Measurements from ENCODE around the gene CBLL1.

CBLL1 gene

GRCh38 chr7:107712896-107713295 is 31.0 kb upstream of the CBLL1 start:
- H3K4me3 ChIP-seq (ENCODE audit: low read depth, low read length) = no peak overlapping the region
- TF ChIP-seq, protein P1, sequence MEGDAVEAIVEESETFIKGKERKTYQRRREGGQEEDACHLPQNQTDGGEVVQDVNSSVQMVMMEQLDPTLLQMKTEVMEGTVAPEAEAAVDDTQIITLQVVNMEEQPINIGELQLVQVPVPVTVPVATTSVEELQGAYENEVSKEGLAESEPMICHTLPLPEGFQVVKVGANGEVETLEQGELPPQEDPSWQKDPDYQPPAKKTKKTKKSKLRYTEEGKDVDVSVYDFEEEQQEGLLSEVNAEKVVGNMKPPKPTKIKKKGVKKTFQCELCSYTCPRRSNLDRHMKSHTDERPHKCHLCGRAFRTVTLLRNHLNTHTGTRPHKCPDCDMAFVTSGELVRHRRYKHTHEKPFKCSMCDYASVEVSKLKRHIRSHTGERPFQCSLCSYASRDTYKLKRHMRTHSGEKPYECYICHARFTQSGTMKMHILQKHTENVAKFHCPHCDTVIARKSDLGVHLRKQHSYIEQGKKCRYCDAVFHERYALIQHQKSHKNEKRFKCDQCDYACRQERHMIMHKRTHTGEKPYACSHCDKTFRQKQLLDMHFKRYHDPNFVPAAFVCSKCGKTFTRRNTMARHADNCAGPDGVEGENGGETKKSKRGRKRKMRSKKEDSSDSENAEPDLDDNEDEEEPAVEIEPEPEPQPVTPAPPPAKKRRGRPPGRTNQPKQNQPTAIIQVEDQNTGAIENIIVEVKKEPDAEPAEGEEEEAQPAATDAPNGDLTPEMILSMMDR (IDR thresholded peaks at IDR 0.05; ENCODE audit: low read depth, low read length) = no peak
- DNase-seq = no peak
- no peaks in the 10 kb centered on the region for H3K9me3 ChIP-seq (ENCODE audit: severe bottlenecking)
- H3K36me3 ChIP-seq = no peaks in the 10 kb centered on the region
- H3K27me3 ChIP-seq (ENCODE audit: insufficient read depth, low read depth, severe bottlenecking) = no peaks in the 10 kb centered on the region
- no peak overlapping the region for H3K27ac ChIP-seq

DNA sequence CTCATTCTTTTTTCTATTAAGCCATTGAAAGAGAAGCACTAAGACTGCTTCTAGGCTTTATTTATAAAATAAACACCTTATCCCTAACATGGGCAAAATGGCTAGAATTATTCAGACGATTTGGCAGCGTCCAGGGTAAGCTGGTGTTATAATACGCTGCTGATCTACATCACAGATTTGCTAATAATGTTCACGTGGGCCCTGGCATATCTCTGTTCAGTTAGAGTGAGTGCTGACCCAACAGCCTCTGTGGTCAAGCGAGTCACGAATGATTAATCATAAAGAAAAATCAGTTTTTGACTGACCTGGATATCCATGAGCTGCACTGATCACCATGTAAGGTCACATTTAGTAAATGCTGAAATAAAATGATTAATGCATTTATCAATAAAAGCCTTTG is 28.4 kb upstream of the CBLL1 start:
- TF ChIP-seq, protein P1 (IDR thresholded peaks at IDR 0.05; ENCODE audit: low read depth, low read length) = no peak
- H3K27me3 ChIP-seq (ENCODE audit: insufficient read depth, low read depth, severe bottlenecking) = no peaks in the 10 kb centered on the region
- DNase-seq = no peak
- H3K36me3 ChIP-seq = no peaks in the 10 kb centered on the region
- H3K4me3 ChIP-seq (ENCODE audit: low read depth, low read length) = no peak overlapping the region
- H3K9me3 ChIP-seq (ENCODE audit: severe bottlenecking) = no peaks in the 10 kb centered on the region
- H3K27ac ChIP-seq = no peak overlapping the region

DNA sequence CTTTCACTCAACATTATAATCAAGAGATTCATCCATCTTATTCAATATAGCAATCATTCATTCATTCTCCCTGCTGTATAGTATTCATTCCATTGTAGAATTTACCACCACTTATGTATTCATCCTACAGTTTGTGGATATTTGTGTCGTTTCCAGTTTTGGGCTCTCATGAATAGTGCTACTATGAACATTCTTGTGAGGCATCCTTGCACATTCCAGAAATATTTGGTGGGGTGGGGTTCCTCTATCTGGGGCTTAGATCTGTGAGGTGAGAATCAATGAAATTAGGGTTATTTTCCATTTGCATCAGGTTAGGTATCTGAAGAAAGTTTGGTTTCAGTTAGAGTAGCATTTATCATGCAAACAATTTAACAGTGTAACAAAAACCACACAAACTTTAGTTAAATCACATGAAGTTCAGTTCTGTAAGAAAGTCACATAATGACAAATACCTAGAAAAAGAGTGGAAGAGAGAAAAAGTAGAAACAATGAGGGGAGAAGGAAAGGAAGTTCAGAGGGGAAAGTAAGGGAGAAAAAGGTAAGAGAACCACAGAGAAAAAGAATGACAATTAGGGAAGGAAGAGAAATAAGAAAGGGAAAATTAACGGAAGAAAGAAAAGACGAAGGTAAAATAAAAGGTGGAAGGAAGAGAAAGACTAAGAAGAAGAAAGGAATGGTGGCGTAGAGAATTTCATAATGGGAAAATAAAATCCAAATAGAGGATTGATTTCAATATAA is 25.3 kb upstream of the CBLL1 start:
- no peaks in the 10 kb centered on the region for H3K27me3 ChIP-seq (ENCODE audit: insufficient read depth, low read depth, severe bottlenecking)
- TF ChIP-seq, protein P1 (IDR thresholded peaks at IDR 0.05; ENCODE audit: low read depth, low read length) = no peak

DNA sequence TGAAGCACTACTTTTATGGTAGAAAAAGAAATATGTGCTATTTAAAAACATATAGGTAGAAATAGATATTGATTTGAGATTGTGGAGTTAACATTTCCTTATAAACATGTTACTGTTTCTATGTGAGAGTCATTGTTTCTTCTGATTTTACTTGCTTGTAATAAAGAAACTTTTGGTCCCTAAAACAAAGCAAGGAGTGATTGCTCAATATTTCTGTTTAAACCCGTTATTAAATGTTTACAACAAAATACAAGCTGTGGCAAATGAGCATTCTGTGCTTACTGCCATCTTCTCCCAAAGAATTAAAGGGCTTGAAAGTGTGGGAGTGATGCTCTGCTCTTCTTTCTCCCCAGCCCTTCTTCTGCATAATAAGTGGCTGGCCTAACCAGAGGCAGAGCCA is 22.7 kb upstream of the CBLL1 start:
- no peak for DNase-seq
- Histone ChIP-seq H3K4me3 (ENCODE audit: low read depth, low read length) (no peak overlapping the region), H3K36me3 (no peaks in the 10 kb centered on the region), H3K27me3 (ENCODE audit: insufficient read depth, low read depth, severe bottlenecking) (no peaks in the 10 kb centered on the region), H3K9me3 (ENCODE audit: severe bottlenecking) (no peaks in the 10 kb centered on the region), H3K27ac (no peak overlapping the region)
- TF ChIP-seq, protein P1 (IDR thresholded peaks at IDR 0.05; ENCODE audit: low read depth, low read length) = no peak

More for the DNA sequence above, 25.3 kb upstream of the CBLL1 start:
- DNase-seq = no peak
- H3K36me3 ChIP-seq = no peaks in the 10 kb centered on the region
- no peaks in the 10 kb centered on the region for H3K9me3 ChIP-seq (ENCODE audit: severe bottlenecking)
- H3K4me3 ChIP-seq (ENCODE audit: low read depth, low read length) = no peak overlapping the region
- no peak overlapping the region for H3K27ac ChIP-seq

DNA sequence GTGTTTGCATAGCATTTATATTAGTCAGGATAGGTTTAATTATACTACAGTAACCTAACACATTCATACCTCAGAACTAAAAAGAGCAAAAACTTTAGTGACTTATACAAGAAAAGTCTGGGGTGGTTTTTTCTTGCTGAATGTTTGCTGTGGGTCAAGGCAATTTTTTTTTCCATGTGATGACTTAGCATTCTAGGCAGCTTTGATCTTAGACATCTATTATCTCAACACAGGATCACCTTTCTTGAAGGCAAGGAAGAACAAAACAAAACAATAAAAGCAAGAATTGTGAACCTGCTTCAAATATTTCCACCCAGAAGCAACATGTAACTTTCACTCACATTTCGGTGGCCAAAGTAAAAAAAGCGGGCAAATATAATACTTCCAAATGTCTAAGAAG is 20.7 kb upstream of the CBLL1 start:
- Histone ChIP-seq H3K9me3 (ENCODE audit: severe bottlenecking) (no peaks in the 10 kb centered on the region), H3K36me3 (no peaks in the 10 kb centered on the region), H3K27me3 (ENCODE audit: insufficient read depth, low read depth, severe bottlenecking) (no peaks in the 10 kb centered on the region), H3K27ac (no peak overlapping the region), H3K4me3 (ENCODE audit: low read depth, low read length) (no peak overlapping the region)
- TF ChIP-seq, protein P1 (IDR thresholded peaks at IDR 0.05; ENCODE audit: low read depth, low read length) = no peak
- DNase-seq = no peak

Measured in WERI-Rb-1 (cell line).